Colonic mucosa (tissue), 4 donors: ENCODE data around the gene IYD. TPM values are rescaled to one million over a fixed set of nuclear protein-coding genes. Genes with fewer than 3 reads are reported as not detected.

ENCODE experiments used
- DNase-seq: peaks from one replicate; pipeline ENCODE4 v3.0.0-alpha.2; 2020
- H3K27ac ChIP-seq: fragments of 200-600 bp; one replicate; pipeline ENCODE4 v1.8.0; 2021
- H3K27me3 ChIP-seq: fragments of 200-600 bp; one replicate; pipeline ENCODE4 v1.8.0; 2021
- H3K36me3 ChIP-seq: fragments of 200-600 bp; one replicate; pipeline ENCODE4 v1.8.0; 2021
- H3K4me1 ChIP-seq: fragments of 200-600 bp; one replicate; pipeline ENCODE4 v1.8.0; 2021; ENCODE audit warnings: mild to moderate bottlenecking
- H3K4me3 ChIP-seq: fragments of 200-600 bp; one replicate; pipeline ENCODE4 v1.8.0; 2021
- H3K9ac ChIP-seq, 2 donors: one replicate each; pipeline ENCODE4 v1.7.0; 2013; ENCODE audit warnings: control low read depth in 2 of 2, low read depth in 2 of 2, low read length in 2 of 2
- H3K9me3 ChIP-seq: fragments of 200-600 bp; one replicate; pipeline ENCODE4 v1.8.0; 2021
- intact Hi-C: fragments of 100-400 bp; cut with DNase I; formaldehyde crosslinking; loops from one replicate; pipeline ENCODE4 v1.14.1; 2022
- total RNA-seq, 2 donors: library from RNA; stranded (reverse); fragmentation: NEBNext Ultra II Directional in 1 of 2; extraction: Animal tissue kit (Norgen Biotek cat#: 25700) in 1 of 2; gene quantifications; one replicate each; pipeline ENCODE4 v1.2.1, GENCODE V29; 2021
- TF ChIP-seq, protein P1 (sequence below): fragments of 200-600 bp; IDR thresholded peaks from one replicate; pipeline ENCODE4 v1.8.0; 2022; ENCODE audit warnings: antibody characterized with exemption, mild to moderate bottlenecking
- donor health status: healthy.
- donor health status: DM: no; HTN: no; CAD: no.
- donor health status: DM: no; HTN: no; CAD: no.

Gene IYD
- total RNA-seq, 2 donors from 2014 or later: 8.7 to 10.4 TPM

DNA sequence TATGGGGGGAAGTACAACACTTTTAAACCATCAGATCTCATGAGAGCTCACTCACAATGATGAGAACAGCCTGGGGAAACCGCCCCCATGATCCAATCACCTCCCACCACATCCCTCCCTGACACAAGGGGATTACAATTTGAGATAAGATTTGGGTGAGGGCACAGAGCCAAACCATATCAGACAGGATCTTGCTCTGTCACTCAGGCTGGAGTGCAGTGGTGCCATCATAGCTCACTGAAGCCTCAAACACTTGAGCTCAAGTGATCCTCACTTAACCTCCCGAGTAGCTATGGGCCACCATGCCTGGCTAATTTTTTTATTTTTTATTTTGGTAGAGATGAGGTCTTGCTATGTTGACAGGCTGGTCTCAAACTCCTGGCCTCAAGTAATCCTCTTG lies 5.1 kb upstream of the IYD start:
- DNase-seq: no peak
- Histone ChIP-seq H3K9ac (no peak overlapping the region), H3K27me3 (no peaks in the 10 kb centered on the region), H3K4me3 (no peak overlapping the region), H3K27ac (no peak overlapping the region), H3K36me3 (no peaks in the 10 kb centered on the region), H3K4me1 (no peaks in the 10 kb centered on the region), H3K9me3 (no peaks in the 10 kb centered on the region)
- TF ChIP-seq, protein P1, sequence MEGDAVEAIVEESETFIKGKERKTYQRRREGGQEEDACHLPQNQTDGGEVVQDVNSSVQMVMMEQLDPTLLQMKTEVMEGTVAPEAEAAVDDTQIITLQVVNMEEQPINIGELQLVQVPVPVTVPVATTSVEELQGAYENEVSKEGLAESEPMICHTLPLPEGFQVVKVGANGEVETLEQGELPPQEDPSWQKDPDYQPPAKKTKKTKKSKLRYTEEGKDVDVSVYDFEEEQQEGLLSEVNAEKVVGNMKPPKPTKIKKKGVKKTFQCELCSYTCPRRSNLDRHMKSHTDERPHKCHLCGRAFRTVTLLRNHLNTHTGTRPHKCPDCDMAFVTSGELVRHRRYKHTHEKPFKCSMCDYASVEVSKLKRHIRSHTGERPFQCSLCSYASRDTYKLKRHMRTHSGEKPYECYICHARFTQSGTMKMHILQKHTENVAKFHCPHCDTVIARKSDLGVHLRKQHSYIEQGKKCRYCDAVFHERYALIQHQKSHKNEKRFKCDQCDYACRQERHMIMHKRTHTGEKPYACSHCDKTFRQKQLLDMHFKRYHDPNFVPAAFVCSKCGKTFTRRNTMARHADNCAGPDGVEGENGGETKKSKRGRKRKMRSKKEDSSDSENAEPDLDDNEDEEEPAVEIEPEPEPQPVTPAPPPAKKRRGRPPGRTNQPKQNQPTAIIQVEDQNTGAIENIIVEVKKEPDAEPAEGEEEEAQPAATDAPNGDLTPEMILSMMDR: no peak
- intact Hi-C loops: no loop called here

DNA sequence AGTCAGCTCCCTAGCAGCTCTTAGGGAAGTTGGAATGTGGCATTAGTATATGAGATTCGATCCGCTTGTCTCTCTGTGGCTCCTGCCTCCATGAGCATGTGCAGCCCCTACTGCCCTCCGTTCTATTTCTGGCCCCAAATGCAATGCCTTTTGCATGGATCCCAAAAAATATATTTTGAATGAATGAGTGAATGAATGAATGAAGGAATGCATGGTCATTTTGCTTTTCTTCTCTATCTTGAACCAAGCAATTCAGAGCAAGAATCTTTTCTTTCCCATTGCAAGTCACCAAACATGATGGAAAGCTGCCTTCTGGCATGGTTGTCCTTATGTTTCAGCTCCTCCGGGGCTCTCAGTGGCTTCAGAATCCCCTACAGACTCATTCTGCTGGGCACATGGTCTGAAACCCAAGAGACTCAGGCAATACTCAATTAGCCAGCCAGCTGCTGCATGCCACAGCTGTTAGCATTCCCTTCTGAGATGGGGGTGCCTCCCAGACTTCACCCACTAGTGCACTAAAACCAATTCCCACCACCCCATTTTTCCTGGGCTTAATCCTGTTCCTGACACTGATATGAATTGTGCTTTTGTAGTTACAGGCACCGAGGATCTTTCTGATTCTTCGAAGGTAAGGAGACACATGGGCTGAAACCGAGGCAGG lies 2.6 kb upstream of the IYD start:
- Histone ChIP-seq H3K9ac (no peak overlapping the region), H3K36me3 (no peaks in the 10 kb centered on the region), H3K4me1 (no peaks in the 10 kb centered on the region), H3K27ac (no peak overlapping the region), H3K27me3 (no peaks in the 10 kb centered on the region), H3K9me3 (no peaks in the 10 kb centered on the region), H3K4me3 (no peak overlapping the region)
- DNase-seq: no peak
- intact Hi-C loops: no loop called here
- TF ChIP-seq, protein P1: no peak

DNA sequence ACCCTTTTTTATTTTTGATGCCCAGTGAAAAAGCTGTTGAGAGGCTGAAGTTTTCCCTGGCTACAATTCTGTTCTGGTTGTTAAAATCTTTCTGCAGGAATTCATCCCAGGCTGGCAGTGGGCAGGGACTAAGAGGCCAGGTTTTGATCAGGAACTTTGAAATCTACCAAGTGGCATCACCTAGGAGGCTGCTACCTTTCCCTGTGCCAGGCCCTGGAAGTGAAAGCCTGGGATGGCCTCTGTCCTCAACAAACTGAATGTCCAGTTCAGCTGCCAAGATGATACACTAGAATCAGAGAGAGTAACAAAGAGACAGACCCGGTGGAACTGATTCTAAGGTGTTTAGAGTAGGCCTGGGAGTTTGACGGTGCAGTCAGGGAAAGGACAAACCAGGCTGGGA lies 596 bp downstream of the IYD start:
- Histone ChIP-seq H3K36me3 (no peaks in the 10 kb centered on the region), H3K4me1 (no peaks in the 10 kb centered on the region), H3K27me3 (no peaks in the 10 kb centered on the region), H3K9me3 (no peaks in the 10 kb centered on the region), H3K27ac (peak overlapping the region; percentile 64), H3K4me3 (no peak overlapping the region), H3K9ac (no peak overlapping the region)
- TF ChIP-seq, protein P1: no peak
- no peak for DNase-seq
- intact Hi-C loops: no loop called here

DNA sequence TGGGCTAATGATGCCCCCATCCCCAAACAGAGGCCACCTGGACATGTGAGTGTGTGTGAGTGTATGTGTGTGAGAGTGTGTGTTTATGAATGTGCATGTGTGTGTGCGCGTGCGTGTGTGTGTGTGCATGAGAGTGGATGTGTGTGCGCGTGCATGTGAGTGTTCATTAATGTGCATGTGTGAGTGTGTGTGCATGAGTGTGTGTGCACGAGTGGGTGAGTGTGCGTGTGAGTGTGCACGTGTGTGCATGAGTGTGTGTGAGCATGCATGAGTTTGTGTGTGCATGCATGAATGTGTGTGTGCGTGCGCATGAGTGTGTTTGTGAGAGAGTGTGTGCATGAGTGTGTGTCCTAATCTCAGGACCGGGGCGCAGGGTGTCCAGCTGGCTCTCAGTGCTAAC lies 1.3 kb downstream of the IYD start:
- intact Hi-C loops: no loop called here
- Histone ChIP-seq H3K4me3 (no peak overlapping the region), H3K4me1 (no peaks in the 10 kb centered on the region), H3K27me3 (no peaks in the 10 kb centered on the region), H3K9me3 (no peaks in the 10 kb centered on the region), H3K27ac (no peak overlapping the region), H3K36me3 (no peaks in the 10 kb centered on the region), H3K9ac (no peak overlapping the region)
- TF ChIP-seq, protein P1: no peak
- DNase-seq: no peak

DNA sequence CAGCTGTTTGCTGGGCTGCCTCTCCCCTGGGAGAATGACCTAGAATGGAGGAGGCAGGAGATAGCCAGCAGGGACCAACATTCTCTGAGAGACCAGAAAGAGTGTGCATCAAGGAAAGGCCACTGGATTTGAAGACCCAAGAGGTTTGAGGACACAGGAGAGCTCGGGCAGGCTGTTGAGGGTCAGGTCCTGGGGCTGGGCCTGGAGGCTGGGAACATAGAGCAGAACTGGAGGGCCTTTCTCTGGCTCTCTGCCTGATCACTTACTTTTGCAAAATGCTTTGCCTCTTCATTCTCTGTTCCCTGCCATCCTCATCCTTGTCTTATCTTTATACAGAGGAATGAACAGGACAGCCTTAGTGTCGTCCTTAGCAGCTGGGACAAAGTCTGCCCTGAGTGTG lies 2.5 kb downstream of the IYD start:
- Histone ChIP-seq H3K9ac (no peak overlapping the region), H3K27ac (no peak overlapping the region), H3K4me1 (no peaks in the 10 kb centered on the region), H3K36me3 (no peaks in the 10 kb centered on the region), H3K4me3 (no peak overlapping the region), H3K9me3 (no peaks in the 10 kb centered on the region), H3K27me3 (no peaks in the 10 kb centered on the region)
- intact Hi-C loops: no loop called here
- TF ChIP-seq, protein P1: no peak
- DNase-seq: no peak
